ENCODE measurements around the gene GDPD3.

GDPD3 gene

DNA sequence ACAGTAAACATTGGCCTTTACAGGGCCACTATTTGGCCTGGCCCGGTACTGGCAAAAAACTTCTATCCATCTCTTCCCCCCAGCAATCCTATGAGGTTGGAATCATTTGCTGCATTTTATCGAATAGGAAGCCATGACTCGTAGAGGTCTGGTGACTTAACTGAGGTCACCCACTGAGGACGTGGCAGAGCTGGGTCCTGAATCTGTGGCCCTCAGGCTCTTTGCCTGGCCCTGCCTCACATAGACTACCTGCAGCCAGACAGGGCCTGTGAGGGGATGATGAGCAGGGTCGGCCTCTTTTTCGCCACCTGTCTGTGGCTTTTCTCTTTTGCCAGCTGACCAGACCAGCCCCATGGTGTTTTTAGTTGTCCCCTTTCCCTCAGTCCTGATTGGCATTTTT is 35.7 kb downstream of the GDPD3 start:
- DNase-seq (ENCODE audit: low spot score in 2 of 2) (no peak), ATAC-seq (replicated peaks; ENCODE audit: extremely low read depth, poor library complexity, severe bottlenecking) (no peak)
- no peaks in the 10 kb centered on the region for H3K27me3 Mint-ChIP-seq
- peaks cover 46% of the 10 kb centered on the region for H3K36me3 Mint-ChIP-seq (ENCODE audit: insufficient read depth)
- no peaks in the 10 kb centered on the region for H3K9me3 Mint-ChIP-seq
- peak overlapping the region; percentile 89 for H3K4me3 Mint-ChIP-seq
- H3K4me1 Mint-ChIP-seq = peaks cover 35% of the 10 kb centered on the region
- peak overlapping the region; percentile 93 for H3K27ac Mint-ChIP-seq (ENCODE audit: low read depth)

DNA sequence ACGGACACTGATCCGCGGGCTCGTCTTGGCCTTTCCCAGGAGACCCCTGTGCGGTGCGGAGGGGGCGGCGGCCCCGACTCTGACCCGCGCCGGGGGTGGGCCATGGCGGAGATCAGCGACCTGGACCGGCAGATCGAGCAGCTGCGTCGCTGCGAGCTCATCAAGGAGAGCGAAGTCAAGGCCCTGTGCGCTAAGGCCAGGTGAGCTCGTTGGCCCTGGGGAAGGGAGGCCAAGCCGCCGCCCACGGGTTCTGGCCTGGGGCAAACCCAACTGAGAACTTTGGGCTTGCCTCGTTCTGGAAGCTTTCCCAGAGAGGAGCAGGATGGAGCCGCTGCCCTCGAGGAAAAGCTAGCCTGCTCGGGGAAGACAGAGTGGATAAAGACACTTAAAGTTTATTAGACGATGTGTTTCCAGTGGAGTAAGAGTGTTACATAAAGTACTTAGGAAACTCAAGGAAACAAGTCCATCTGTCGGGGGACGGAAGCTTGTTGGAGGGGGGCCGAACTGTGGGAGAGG is 37.0 kb downstream of the GDPD3 start:
- Mint-ChIP-seq H3K27ac (ENCODE audit: low read depth) (peak overlapping the region; percentile 93), H3K27me3 (no peaks in the 10 kb centered on the region), H3K36me3 (ENCODE audit: insufficient read depth) (peaks cover 44% of the 10 kb centered on the region), H3K4me1 (peaks cover 29% of the 10 kb centered on the region), H3K9me3 (no peaks in the 10 kb centered on the region), H3K4me3 (peak overlapping the region; percentile 89)
- ATAC-seq (replicated peaks; ENCODE audit: extremely low read depth, poor library complexity, severe bottlenecking) (peak; percentile 59), DNase-seq (ENCODE audit: low spot score in 2 of 2) (no peak)

DNA sequence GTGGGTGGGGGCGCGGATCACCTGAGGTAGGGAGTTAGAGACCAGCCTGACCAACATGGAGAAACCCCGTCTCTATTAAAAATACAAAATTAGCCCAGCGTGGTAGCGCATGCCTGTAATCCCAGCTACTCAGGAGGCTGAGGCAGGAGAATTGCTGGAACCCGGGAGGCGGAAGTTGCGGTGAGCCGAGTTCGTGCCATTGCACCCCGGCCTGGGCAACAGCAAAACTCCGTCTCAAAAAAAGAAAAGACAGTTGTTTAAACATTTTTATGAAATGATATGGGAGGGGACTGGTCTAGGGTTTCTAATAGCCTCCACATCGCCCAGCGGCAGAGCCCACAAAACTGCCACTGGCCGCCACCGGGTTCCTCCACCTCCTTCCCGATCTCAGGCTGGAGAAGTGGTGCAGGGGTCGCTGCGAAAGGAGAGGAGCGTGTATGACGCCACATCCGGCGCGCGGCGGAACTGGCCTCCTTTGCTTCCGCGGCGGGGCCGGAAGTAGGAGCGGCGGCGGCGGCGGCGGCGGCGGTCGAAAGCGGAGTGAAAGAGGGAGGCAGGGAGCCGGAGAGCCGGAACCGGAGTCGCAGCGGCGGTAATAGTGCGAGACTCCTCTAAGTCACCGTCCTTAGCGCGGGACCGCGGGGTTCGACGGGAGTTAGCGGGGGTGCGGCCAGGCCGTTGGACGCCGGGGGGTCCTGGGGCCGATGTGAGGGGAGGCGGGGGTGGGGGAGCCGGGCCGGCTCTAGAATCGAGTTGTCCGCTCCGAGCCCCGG is 37.6 kb downstream of the GDPD3 start, which contains the start of gene PPP4C:
Gene PPP4C (plus strand): TSS at position 492 of the 773 bp plus-strand sequence. CDS start 384 bp downstream, outside the sequence.
- peaks cover 29% of the 10 kb centered on the region for H3K4me1 Mint-ChIP-seq
- no peaks in the 10 kb centered on the region for H3K9me3 Mint-ChIP-seq
- H3K27me3 Mint-ChIP-seq = no peaks in the 10 kb centered on the region
- ATAC-seq (replicated peaks; ENCODE audit: extremely low read depth, poor library complexity, severe bottlenecking) = peak; percentile 92
- peaks cover 43% of the 10 kb centered on the region for H3K36me3 Mint-ChIP-seq (ENCODE audit: insufficient read depth)
- H3K4me3 Mint-ChIP-seq = peak within 1 kb of the TSS; percentile 89
- peak; percentile 78 to 84 for DNase-seq (ENCODE audit: low spot score in 2 of 2)
- H3K27ac Mint-ChIP-seq (ENCODE audit: low read depth) = peak within 1 kb of the TSS; percentile 93

DNA sequence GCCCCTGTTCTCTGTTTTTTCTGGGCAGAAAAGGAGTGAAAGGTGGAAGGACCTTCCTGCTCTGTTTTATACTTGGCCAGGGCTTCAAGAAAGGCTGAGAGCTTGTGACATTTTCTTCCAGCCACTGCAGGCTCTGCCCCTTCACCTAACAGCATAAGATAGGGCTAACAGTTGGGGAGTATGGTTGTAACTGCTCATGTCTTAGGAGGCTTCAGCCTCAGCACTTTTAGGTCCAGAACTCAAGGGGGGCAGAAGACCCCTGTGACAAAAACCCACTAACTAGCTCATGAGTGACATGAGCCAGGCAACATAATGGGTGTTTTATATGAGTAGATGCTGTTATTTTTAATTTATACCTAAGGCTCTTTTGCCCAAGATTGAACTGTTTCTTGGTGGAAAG is 42.8 kb downstream of the GDPD3 start:
- peaks cover 33% of the 10 kb centered on the region for H3K4me1 Mint-ChIP-seq
- H3K9me3 Mint-ChIP-seq = no peaks in the 10 kb centered on the region
- H3K36me3 Mint-ChIP-seq (ENCODE audit: insufficient read depth) = peaks cover 64% of the 10 kb centered on the region
- ATAC-seq (replicated peaks; ENCODE audit: extremely low read depth, poor library complexity, severe bottlenecking) (no peak), DNase-seq (ENCODE audit: low spot score in 2 of 2) (no peak)
- no peak overlapping the region for H3K27ac Mint-ChIP-seq (ENCODE audit: low read depth)
- peak overlapping the region; percentile 29 for H3K4me3 Mint-ChIP-seq
- H3K27me3 Mint-ChIP-seq = no peaks in the 10 kb centered on the region

DNA sequence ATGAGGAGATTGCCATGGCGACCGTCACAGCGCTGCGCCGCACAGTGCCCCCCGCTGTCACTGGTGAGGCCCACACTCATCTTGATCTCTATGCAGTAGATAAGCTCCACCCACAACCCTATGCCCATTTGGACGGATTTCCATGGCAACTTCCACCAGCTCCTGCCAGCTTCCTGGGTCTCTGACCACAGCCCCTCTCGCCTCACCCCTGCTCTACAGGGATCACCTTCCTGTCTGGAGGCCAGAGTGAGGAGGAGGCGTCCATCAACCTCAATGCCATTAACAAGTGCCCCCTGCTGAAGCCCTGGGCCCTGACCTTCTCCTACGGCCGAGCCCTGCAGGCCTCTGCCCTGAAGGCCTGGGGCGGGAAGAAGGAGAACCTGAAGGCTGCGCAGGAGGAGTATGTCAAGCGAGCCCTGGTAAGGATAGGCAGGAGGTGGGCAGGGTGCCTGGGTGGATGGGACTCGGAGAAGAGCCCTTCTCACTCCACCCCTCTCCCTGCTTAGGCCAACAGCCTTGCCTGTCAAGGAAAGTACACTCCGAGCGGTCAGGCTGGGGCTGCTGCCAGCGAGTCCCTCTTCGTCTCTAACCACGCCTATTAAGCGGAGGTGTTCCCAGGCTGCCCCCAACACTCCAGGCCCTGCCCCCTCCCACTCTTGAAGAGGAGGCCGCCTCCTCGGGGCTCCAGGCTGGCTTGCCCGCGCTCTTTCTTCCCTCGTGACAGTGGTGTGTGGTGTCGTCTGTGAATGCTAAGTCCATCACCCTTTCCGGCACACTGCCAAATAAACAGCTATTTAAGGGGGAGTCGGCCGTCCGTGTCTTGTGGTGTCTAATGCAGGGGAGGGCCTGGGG is 43.5 kb downstream of the GDPD3 start:
- Mint-ChIP-seq H3K4me3 (peak overlapping the region; percentile 29), H3K27me3 (no peaks in the 10 kb centered on the region), H3K4me1 (peaks cover 28% of the 10 kb centered on the region), H3K9me3 (no peaks in the 10 kb centered on the region), H3K27ac (ENCODE audit: low read depth) (no peak overlapping the region), H3K36me3 (ENCODE audit: insufficient read depth) (peaks cover 70% of the 10 kb centered on the region)
- no peak for DNase-seq (ENCODE audit: low spot score in 2 of 2)
- no peak for ATAC-seq (replicated peaks; ENCODE audit: extremely low read depth, poor library complexity, severe bottlenecking)

DNA sequence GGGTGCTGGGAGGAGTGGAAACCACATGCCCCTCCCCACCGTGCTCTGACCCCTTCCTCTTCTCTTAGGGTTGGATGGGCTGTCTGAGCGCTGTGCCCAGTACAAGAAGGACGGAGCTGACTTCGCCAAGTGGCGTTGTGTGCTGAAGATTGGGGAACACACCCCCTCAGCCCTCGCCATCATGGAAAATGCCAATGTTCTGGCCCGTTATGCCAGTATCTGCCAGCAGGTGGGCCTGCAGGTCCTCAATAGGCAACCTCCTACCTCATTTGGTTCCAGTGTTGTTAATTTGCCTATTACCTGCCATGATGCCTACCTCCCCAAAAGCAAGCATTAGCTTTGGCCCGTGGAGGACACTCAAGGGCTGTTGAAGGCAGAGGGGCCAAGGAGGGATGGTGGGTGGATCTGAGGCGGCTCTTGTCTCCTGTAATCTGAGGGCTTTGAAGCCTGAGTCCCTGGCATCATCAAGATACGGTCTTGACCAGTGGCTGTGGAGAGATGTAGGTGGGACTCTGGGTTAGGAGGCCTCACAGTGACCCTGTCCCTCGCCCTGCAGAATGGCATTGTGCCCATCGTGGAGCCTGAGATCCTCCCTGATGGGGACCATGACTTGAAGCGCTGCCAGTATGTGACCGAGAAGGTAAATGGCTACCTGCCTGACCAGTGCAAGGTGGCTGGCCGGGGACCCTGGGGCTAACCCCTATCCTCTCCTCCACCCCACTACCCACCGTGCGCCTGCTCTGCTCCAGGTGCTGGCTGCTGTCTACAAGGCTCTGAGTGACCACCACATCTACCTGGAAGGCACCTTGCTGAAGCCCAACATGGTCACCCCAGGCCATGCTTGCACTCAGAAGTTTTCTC is 44.4 kb downstream of the GDPD3 start:
- DNase-seq (ENCODE audit: low spot score in 2 of 2) = peak; percentile 39 to 51
- Mint-ChIP-seq H3K4me3 (peak overlapping the region; percentile 38), H3K9me3 (no peaks in the 10 kb centered on the region), H3K27me3 (no peaks in the 10 kb centered on the region), H3K27ac (ENCODE audit: low read depth) (peak overlapping the region; percentile 32), H3K4me1 (peaks cover 33% of the 10 kb centered on the region), H3K36me3 (ENCODE audit: insufficient read depth) (peaks cover 73% of the 10 kb centered on the region)
- no peak for ATAC-seq (replicated peaks; ENCODE audit: extremely low read depth, poor library complexity, severe bottlenecking)

DNA sequence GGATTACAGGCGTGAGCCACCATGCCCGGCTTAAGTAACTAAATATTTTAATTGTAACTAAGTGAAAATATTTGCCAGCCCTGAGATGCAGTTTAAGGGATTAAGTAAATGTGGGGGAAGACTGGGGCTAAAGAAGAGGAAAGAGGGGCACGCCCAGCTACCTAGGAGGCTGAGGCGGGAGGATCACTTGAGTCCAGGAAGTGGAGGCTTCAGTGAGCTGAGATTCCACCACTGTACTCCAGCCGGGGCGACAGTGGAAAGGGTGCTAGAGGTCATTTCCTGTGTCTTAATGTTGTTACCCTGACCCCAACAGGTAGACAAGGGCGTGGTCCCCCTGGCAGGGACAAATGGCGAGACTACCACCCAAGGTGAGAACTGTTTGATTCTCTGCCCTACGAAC is 45.0 kb downstream of the GDPD3 start:
- H3K36me3 Mint-ChIP-seq (ENCODE audit: insufficient read depth) = peaks cover 70% of the 10 kb centered on the region
- H3K27ac Mint-ChIP-seq (ENCODE audit: low read depth) = peak overlapping the region; percentile 32
- no peaks in the 10 kb centered on the region for H3K27me3 Mint-ChIP-seq
- H3K4me3 Mint-ChIP-seq = peak overlapping the region; percentile 38
- DNase-seq (ENCODE audit: low spot score in 2 of 2) = no peak
- H3K4me1 Mint-ChIP-seq = peaks cover 39% of the 10 kb centered on the region
- ATAC-seq (replicated peaks; ENCODE audit: extremely low read depth, poor library complexity, severe bottlenecking) = no peak
- H3K9me3 Mint-ChIP-seq = no peaks in the 10 kb centered on the region

DNA sequence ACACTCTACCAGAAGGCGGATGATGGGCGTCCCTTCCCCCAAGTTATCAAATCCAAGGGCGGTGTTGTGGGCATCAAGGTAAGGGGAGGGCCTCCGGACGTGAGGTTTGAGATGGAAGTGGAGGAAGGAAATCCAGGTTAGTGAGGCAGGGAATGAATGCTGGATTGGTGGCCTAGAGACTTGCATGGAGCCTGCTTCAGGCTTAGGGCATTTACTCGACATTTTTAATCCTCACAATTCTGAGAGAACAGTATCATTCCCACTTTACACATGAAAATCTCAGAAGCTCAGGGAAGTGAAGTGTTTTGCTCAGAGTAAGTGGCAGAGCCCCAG is 45.8 kb downstream of the GDPD3 start:
- Mint-ChIP-seq H3K27me3 (no peaks in the 10 kb centered on the region), H3K4me3 (peak overlapping the region; percentile 96), H3K27ac (ENCODE audit: low read depth) (no peak overlapping the region), H3K36me3 (ENCODE audit: insufficient read depth) (peaks cover 70% of the 10 kb centered on the region), H3K9me3 (no peaks in the 10 kb centered on the region), H3K4me1 (peaks cover 39% of the 10 kb centered on the region)
- DNase-seq (ENCODE audit: low spot score in 2 of 2) = no peak
- ATAC-seq (replicated peaks; ENCODE audit: extremely low read depth, poor library complexity, severe bottlenecking) = no peak

DNA sequence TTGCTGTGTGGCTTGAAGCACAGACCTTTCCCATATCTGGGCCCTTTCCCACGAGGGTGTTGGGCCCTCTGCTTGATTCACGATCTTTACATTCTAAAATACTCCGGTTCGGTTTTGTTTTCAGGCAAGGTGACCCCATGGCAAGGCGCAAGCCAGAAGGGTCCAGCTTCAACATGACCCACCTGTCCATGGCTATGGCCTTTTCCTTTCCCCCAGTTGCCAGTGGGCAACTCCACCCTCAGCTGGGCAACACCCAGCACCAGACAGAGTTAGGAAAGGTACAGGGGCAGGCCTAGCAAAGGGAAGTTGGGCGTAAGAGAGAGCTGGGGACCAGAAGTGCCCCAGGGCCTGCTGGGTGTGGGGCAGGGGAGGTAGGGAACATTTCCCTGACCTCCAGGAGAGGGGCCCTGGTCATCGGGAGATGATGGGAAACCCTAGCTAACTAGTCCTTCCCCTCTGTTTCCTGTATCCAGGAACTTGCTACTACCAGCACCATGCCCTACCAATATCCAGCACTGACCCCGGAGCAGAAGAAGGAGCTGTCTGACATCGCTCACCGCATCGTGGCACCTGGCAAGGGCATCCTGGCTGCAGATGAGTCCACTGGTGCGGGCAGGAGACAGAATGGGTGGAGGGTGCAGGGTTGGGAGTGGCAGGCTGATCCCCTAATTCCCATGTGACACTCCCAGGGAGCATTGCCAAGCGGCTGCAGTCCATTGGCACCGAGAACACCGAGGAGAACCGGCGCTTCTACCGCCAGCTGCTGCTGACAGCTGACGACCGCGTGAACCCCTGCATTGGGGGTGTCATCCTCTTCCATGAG is 46.4 kb downstream of the GDPD3 start:
- peak overlapping the region; percentile 98 for H3K27ac Mint-ChIP-seq (ENCODE audit: low read depth)
- ATAC-seq (replicated peaks; ENCODE audit: extremely low read depth, poor library complexity, severe bottlenecking) (no peak), DNase-seq (ENCODE audit: low spot score in 2 of 2) (no peak)
- no peaks in the 10 kb centered on the region for H3K9me3 Mint-ChIP-seq
- peak overlapping the region; percentile 96 for H3K4me3 Mint-ChIP-seq
- H3K36me3 Mint-ChIP-seq (ENCODE audit: insufficient read depth) = peaks cover 64% of the 10 kb centered on the region
- H3K4me1 Mint-ChIP-seq = peaks cover 39% of the 10 kb centered on the region
- no peaks in the 10 kb centered on the region for H3K27me3 Mint-ChIP-seq

DNA sequence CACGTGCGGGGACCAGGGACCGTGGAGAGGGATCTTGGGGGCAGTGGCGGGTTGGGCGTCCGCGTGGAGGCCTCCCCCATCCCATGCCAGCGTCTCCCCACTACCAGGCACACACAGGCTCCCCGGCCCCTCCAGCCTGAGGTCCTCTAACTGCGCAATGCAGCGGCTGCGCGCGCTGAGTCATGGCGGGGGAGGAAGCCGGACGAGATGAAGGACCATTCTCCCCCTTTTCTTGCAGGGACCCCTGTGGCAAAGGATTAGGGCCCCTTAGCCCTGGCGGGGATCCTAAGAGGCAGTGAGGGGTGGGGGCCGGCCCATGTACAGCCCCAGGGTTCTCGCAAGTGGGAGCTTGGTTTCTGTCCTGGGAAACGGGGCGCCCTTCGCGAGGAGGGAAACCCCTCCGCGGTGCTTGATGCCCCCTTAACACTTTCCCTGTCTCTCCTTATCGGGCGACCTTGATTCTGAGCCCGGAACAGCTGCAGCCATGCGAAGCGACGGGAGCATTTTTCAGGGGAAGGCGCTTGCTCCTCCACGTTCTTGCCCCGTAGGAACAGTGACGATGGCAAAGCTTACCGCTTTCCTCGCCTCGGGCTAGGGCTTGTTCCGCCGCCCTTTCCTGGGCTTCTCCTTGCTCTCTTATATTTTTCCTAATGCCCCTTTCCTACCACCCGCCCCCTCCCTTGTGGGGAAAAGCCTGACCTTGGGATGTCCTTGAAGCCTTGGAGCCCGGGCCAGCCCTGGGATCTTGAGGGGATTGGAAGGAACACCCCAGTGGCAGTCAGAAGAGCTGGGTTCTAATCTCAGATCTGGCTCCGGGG is 47.2 kb downstream of the GDPD3 start:
- Mint-ChIP-seq H3K27ac (ENCODE audit: low read depth) (peak overlapping the region; percentile 98), H3K36me3 (ENCODE audit: insufficient read depth) (peaks cover 59% of the 10 kb centered on the region), H3K9me3 (no peaks in the 10 kb centered on the region), H3K4me3 (peak overlapping the region; percentile 96), H3K4me1 (peaks cover 39% of the 10 kb centered on the region), H3K27me3 (no peaks in the 10 kb centered on the region)
- DNase-seq (ENCODE audit: low spot score in 2 of 2) (peak in 1 of 2 donors; percentile 21), ATAC-seq (replicated peaks; ENCODE audit: extremely low read depth, poor library complexity, severe bottlenecking) (no peak)
